ENCODE measurements around the gene FOXF1. TPM values are rescaled to one million over a fixed set of nuclear protein-coding genes. Genes with fewer than 3 reads are reported as not detected.

The FOXF1 gene
- total and polyA plus RNA-seq, 9 of the 15 experiments (the other 6 are each of a cell fraction or from before 2014, with no cell fraction given): 0.04 TPM; not detected in 8

GRCh38 chr16:86512301-86512859 is 2.1 kb downstream of the FOXF1 start:
- H3K36me3 ChIP-seq (ENCODE audit: control insufficient read depth, insufficient read depth, low read length): no peaks in the 10 kb centered on the region
- no peaks in the 10 kb centered on the region for H4K20me1 ChIP-seq (replicated peaks; ENCODE audit: control insufficient read depth, insufficient read depth, low read length)
- WGBS (ENCODE audit: insufficient coverage, low coverage, missing lambda C conversion rate): under 1% methylated on average over 17 of the region's 24 CpGs
- H3K9me1 ChIP-seq (ENCODE audit: control insufficient read depth, insufficient read depth, low read length): no peaks in the 10 kb centered on the region
- ATAC-seq: no peak
- H3K27ac ChIP-seq (ENCODE audit: extremely low read depth, low read depth, low read length): no peak overlapping the region
- H3K4me3 ChIP-seq: no peak overlapping the region
- H3K79me2 ChIP-seq (ENCODE audit: control insufficient read depth, insufficient read depth, low read length): no peaks in the 10 kb centered on the region
- no peak for DNase-seq (ENCODE audit: extremely low read depth in 1 of 4, low spot score in 3 of 4)
- H3K9me3 ChIP-seq (replicated peaks; ENCODE audit: control insufficient read depth, insufficient read depth, low read depth, low read length): no peaks in the 10 kb centered on the region
- intact Hi-C loops (cut with micrococcal nuclease): loop anchor here (10.0 kb wide), 1 partner anchor 468 kb away; no protein-coding TSS in a partner anchor
- ChIA-PET CTCF (ENCODE audit: low intra/inter-chr PET ratio) (interaction anchor here (0.6 kb wide), 1 partner anchor 691 kb away, joined by 3 read pairs; no protein-coding TSS in a partner anchor), POLR2A (no interaction called here)
- H3K4me1 ChIP-seq (replicated peaks in 1 of 2; ENCODE audit: control insufficient read depth in 2 of 2, insufficient read depth in 2 of 2, low read length in 2 of 2): peaks cover 0 to 11% of the 10 kb centered on the region in 2 experiments; a peak in 2 of 5 replicates
- no TSS peak for BruUV-seq (replicated peaks)
- H3K27me3 ChIP-seq (ENCODE audit: control insufficient read depth in 2 of 2, insufficient read depth in 2 of 2, low read length in 2 of 2): peaks cover 21 to 56% of the 10 kb centered on the region in 2 experiments; a peak in 3 of 5 replicates
- TF ChIP-seq KDM2B (CRISPR knock-in tag; IDR thresholded peaks at IDR 0.05): no peak
- no peak for TF ChIP-seq MTA3 (IDR thresholded peaks at IDR 0.05; ENCODE audit: borderline replicate concordance)
- no peak for TF ChIP-seq SIN3B (IDR thresholded peaks at IDR 0.05; ENCODE audit: low read depth)
- TF ChIP-seq SPI1 (IDR thresholded peaks at IDR 0.05; ENCODE audit: borderline replicate concordance, low read depth, low read length): no peak
- TF ChIP-seq, protein P1, sequence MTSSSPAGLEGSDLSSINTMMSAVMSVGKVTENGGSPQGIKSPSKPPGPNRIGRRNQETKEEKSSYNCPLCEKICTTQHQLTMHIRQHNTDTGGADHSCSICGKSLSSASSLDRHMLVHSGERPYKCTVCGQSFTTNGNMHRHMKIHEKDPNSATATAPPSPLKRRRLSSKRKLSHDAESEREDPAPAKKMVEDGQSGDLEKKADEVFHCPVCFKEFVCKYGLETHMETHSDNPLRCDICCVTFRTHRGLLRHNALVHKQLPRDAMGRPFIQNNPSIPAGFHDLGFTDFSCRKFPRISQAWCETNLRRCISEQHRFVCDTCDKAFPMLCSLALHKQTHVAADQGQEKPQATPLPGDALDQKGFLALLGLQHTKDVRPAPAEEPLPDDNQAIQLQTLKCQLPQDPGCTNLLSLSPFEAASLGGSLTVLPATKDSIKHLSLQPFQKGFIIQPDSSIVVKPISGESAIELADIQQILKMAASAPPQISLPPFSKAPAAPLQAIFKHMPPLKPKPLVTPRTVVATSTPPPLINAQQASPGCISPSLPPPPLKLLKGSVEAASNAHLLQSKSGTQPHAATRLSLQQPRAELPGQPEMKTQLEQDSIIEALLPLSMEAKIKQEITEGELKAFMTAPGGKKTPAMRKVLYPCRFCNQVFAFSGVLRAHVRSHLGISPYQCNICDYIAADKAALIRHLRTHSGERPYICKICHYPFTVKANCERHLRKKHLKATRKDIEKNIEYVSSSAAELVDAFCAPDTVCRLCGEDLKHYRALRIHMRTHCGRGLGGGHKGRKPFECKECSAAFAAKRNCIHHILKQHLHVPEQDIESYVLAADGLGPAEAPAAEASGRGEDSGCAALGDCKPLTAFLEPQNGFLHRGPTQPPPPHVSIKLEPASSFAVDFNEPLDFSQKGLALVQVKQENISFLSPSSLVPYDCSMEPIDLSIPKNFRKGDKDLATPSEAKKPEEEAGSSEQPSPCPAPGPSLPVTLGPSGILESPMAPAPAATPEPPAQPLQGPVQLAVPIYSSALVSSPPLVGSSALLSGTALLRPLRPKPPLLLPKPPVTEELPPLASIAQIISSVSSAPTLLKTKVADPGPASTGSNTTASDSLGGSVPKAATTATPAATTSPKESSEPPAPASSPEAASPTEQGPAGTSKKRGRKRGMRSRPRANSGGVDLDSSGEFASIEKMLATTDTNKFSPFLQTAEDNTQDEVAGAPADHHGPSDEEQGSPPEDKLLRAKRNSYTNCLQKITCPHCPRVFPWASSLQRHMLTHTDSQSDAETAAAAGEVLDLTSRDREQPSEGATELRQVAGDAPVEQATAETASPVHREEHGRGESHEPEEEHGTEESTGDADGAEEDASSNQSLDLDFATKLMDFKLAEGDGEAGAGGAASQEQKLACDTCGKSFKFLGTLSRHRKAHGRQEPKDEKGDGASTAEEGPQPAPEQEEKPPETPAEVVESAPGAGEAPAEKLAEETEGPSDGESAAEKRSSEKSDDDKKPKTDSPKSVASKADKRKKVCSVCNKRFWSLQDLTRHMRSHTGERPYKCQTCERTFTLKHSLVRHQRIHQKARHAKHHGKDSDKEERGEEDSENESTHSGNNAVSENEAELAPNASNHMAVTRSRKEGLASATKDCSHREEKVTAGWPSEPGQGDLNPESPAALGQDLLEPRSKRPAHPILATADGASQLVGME (CRISPR knock-in tag; IDR thresholded peaks at IDR 0.05): no peak
- no peak overlapping the region for H3K9ac ChIP-seq (ENCODE audit: insufficient read depth in 1 of 2, low read depth in 2 of 2, low read length in 2 of 2)
- no peak overlapping the region for H2AFZ ChIP-seq (ENCODE audit: low read depth, low read length)
- FAIRE-seq: no peak
- H3K4me2 ChIP-seq (ENCODE audit: insufficient read depth, low read length): no peak overlapping the region
- in situ Hi-C loops (cut with MboI): loop anchor here (10.0 kb wide), 2 partner anchors 468 to 688 kb away; no protein-coding TSS in a partner anchor

All from K562 (cell line).